Activated CD4-positive, alpha-beta T cell treated with anti-CD3 and anti-CD28 coated beads, Interleukin-2, amount 10 ng/mL, durations not matched to agents 24 days and 14 days (primary cell): Measurements from ENCODE around the gene SAGE1. TPM values are rescaled to one million over a fixed set of nuclear protein-coding genes. Genes with fewer than 3 reads are reported as not detected.

Experiments used
- DNase-seq: peaks from one replicate; pipeline ENCODE4 v3.0.0; 2022
- H3K27ac Mint-ChIP-seq: one replicate; pipeline ENCODE4 v1.8.0; 2022; ENCODE audit warnings: mild to moderate bottlenecking, mixed read lengths
- H3K27me3 Mint-ChIP-seq: one replicate; pipeline ENCODE4 v1.8.0; 2022; ENCODE audit warnings: mixed read lengths
- H3K36me3 Mint-ChIP-seq: one replicate; pipeline ENCODE4 v1.8.0; 2022; ENCODE audit warnings: low read depth, mild to moderate bottlenecking, mixed read lengths
- H3K4me1 Mint-ChIP-seq: one replicate; pipeline ENCODE4 v1.8.0; 2021; ENCODE audit warnings: mixed read lengths
- H3K4me3 Mint-ChIP-seq: one replicate; pipeline ENCODE4 v1.8.0; 2022; ENCODE audit warnings: mild to moderate bottlenecking, moderate library complexity, mixed read lengths
- H3K9me3 Mint-ChIP-seq: one replicate; pipeline ENCODE4 v1.8.0; 2021; ENCODE audit warnings: mixed read lengths
- intact Hi-C: fragments of 100-400 bp; cut with micrococcal nuclease; formaldehyde crosslinking; loops from one replicate; pipeline ENCODE4 v1.15.1; 2023
- total RNA-seq: library from RNA; stranded (reverse); gene quantifications from 2 replicates; pipeline ENCODE4 v1.2.3, GENCODE V29; 2022

Gene SAGE1
- total RNA-seq, 1 donor from 2014 or later: not detected

GRCh38 chrX:135931644-135932487 lies 38.4 kb downstream of the SAGE1 start:
- no peaks in the 10 kb centered on the region for H3K36me3 Mint-ChIP-seq
- no peaks in the 10 kb centered on the region for H3K9me3 Mint-ChIP-seq

GRCh38 chrX:135944486-135944885 lies 51.0 kb downstream of the SAGE1 start:
- no peak overlapping the region for H3K4me3 Mint-ChIP-seq
- intact Hi-C loops: no loop called here
- no peaks in the 10 kb centered on the region for H3K27me3 Mint-ChIP-seq
- no peak overlapping the region for H3K27ac Mint-ChIP-seq
- DNase-seq: no peak
- H3K4me1 Mint-ChIP-seq: no peaks in the 10 kb centered on the region
- H3K9me3 Mint-ChIP-seq: no peaks in the 10 kb centered on the region
- H3K36me3 Mint-ChIP-seq: no peaks in the 10 kb centered on the region

More at GRCh38 chrX:135931644-135932487, 38.4 kb downstream of the SAGE1 start:
- Mint-ChIP-seq H3K27me3 (no peaks in the 10 kb centered on the region), H3K4me1 (no peaks in the 10 kb centered on the region), H3K27ac (no peak overlapping the region), H3K4me3 (no peak overlapping the region)
- peak; percentile 79 for DNase-seq
- intact Hi-C loops: no loop called here

GRCh38 chrX:135951291-135951690 lies 57.8 kb downstream of the SAGE1 start:
- intact Hi-C loops: no loop called here
- DNase-seq: no peak
- no peaks in the 10 kb centered on the region for H3K36me3 Mint-ChIP-seq
- H3K4me1 Mint-ChIP-seq: no peaks in the 10 kb centered on the region
- no peaks in the 10 kb centered on the region for H3K27me3 Mint-ChIP-seq
- H3K27ac Mint-ChIP-seq: no peak overlapping the region
- H3K4me3 Mint-ChIP-seq: no peak overlapping the region
- H3K9me3 Mint-ChIP-seq: no peaks in the 10 kb centered on the region

Other genes starting within 250 kb of the SAGE1 start
- gene CT45A1, start 180.1 kb upstream of the SAGE1 start, total RNA-seq: not detected in 2 replicates
- gene CT45A3, start 125.5 kb upstream of the SAGE1 start, total RNA-seq: not detected in 2 replicates
- gene CT45A5, start 108.2 kb upstream of the SAGE1 start, total RNA-seq: not detected in 2 replicates
- not detected in 2 replicates for gene CT45A6, start 90.9 kb upstream of the SAGE1 start, total RNA-seq
- not detected in 2 replicates for gene CT45A2, start 73.7 kb upstream of the SAGE1 start, total RNA-seq
- gene CT45A7, start 56.4 kb upstream of the SAGE1 start, total RNA-seq: not detected in 2 replicates
- gene CT45A8, start 39.2 kb upstream of the SAGE1 start, total RNA-seq: not detected in 2 replicates
- gene CT45A9, start 21.9 kb upstream of the SAGE1 start, total RNA-seq: not detected in 2 replicates
- gene CT45A10, start 272 bp upstream of the SAGE1 start, total RNA-seq: not detected in 2 replicates
- gene MMGT1, start 80.3 kb downstream of the SAGE1 start, total RNA-seq: 27.1 and 27.4 TPM in 2 replicates
- 10.9 and 12.4 TPM in 2 replicates for gene SLC9A6, start 91.7 kb downstream of the SAGE1 start, total RNA-seq